Nephron progenitor cell (in vitro differentiated cells): Measurements from ENCODE around the gene SPRR2E.
"Not testable (repeated sequence)": the region's sequence is repeated elsewhere in the genome, so short reads cannot be mapped to it uniquely, and the experiment has no call there.

Source experiments
- DNase-seq: peaks from one replicate; pipeline ENCODE4 v3.0.0; 2021
- H3K27ac Mint-ChIP-seq: 2 replicates; pipeline ENCODE4 v1.8.0; 2021; ENCODE audit warnings: mild to moderate bottlenecking, moderate library complexity, mixed read lengths
- H3K27me3 Mint-ChIP-seq: 2 replicates; pipeline ENCODE4 v1.8.0; 2021; ENCODE audit warnings: mild to moderate bottlenecking, low read depth, mixed read lengths; ENCODE audit not compliant: poor library complexity
- H3K36me3 Mint-ChIP-seq: 2 replicates; pipeline ENCODE4 v1.8.0; 2021; ENCODE audit warnings: low read depth, mixed read lengths
- H3K4me1 Mint-ChIP-seq: 2 replicates; pipeline ENCODE4 v1.8.0; 2021; ENCODE audit warnings: mixed read lengths
- H3K4me3 Mint-ChIP-seq: 2 replicates; pipeline ENCODE4 v1.8.0; 2021; ENCODE audit warnings: mild to moderate bottlenecking, moderate library complexity, mixed read lengths
- H3K9me3 Mint-ChIP-seq: 2 replicates; pipeline ENCODE4 v1.8.0; 2021; ENCODE audit warnings: mild to moderate bottlenecking, moderate library complexity, mixed read lengths
- CTCF ChIP-seq: fragments of 200-600 bp; sonication (generic); IDR thresholded peaks from 2 replicates; pipeline ENCODE4 v1.5.0; 2021; ENCODE audit warnings: antibody characterized with exemption

Gene SPRR2E

GRCh38 chr1:153113416-153113815, 19.1 kb upstream of the SPRR2E start, which contains the start of gene SPRR2F:
TSS of gene SPRR2F (minus strand) at chr1:153113516. CDS start at chr1:153112733, 783 bp downstream.
- H3K4me1 Mint-ChIP-seq, result no peaks in the 10 kb centered on the region
- H3K27me3 Mint-ChIP-seq, result peaks cover 6% of the 10 kb centered on the region
- no peak for TF ChIP-seq CTCF
- no peak within 1 kb of the TSS for H3K4me3 Mint-ChIP-seq
- DNase-seq, result no peak
- H3K27ac Mint-ChIP-seq, result no peak within 1 kb of the TSS
- H3K36me3 Mint-ChIP-seq, result no peaks in the 10 kb centered on the region
- peaks cover 8% of the 10 kb centered on the region for H3K9me3 Mint-ChIP-seq

GRCh38 chr1:153112454-153112853, 18.1 kb upstream of the SPRR2E start:
- peaks cover 17% of the 10 kb centered on the region for H3K9me3 Mint-ChIP-seq
- not testable (repeated sequence) for H3K36me3 Mint-ChIP-seq, H3K4me1 Mint-ChIP-seq, H3K4me3 Mint-ChIP-seq, H3K27me3 Mint-ChIP-seq, DNase-seq, H3K27ac Mint-ChIP-seq

GRCh38 chr1:153100245-153100644, 5.9 kb upstream of the SPRR2E start:
- Mint-ChIP-seq H3K4me1 (no peaks in the 10 kb centered on the region), H3K4me3 (no peak overlapping the region), H3K9me3 (peaks cover 12% of the 10 kb centered on the region), H3K27ac (no peak overlapping the region), H3K36me3 (no peaks in the 10 kb centered on the region), H3K27me3 (no peaks in the 10 kb centered on the region)
- no peak for DNase-seq
- TF ChIP-seq CTCF, result no peak

- no peak overlapping the region for H3K4me3 Mint-ChIP-seq
- H3K9me3 Mint-ChIP-seq, result peaks cover 10% of the 10 kb centered on the region
- H3K27ac Mint-ChIP-seq, result no peak overlapping the region
- H3K36me3 Mint-ChIP-seq, result no peaks in the 10 kb centered on the region
- no peak for TF ChIP-seq CTCF
- no peak for DNase-seq
- H3K27me3 Mint-ChIP-seq, result no peaks in the 10 kb centered on the region
- H3K4me1 Mint-ChIP-seq, result no peaks in the 10 kb centered on the region
Measured at GRCh38 chr1:153099461-153100045, 5.2 kb upstream of the SPRR2E start.

- TF ChIP-seq CTCF, result no peak
- no peaks in the 10 kb centered on the region for H3K4me1 Mint-ChIP-seq
- DNase-seq, result no peak
- no peaks in the 10 kb centered on the region for H3K27me3 Mint-ChIP-seq
- H3K27ac Mint-ChIP-seq, result no peak overlapping the region
- no peak overlapping the region for H3K4me3 Mint-ChIP-seq
- no peaks in the 10 kb centered on the region for H3K9me3 Mint-ChIP-seq
- no peaks in the 10 kb centered on the region for H3K36me3 Mint-ChIP-seq
Measured at GRCh38 chr1:153095764-153096163, 1.4 kb upstream of the SPRR2E start.

- Mint-ChIP-seq H3K27ac (no peak overlapping the region), H3K9me3 (peaks cover 24% of the 10 kb centered on the region), H3K36me3 (no peaks in the 10 kb centered on the region), H3K27me3 (peaks cover 4% of the 10 kb centered on the region), H3K4me3 (no peak overlapping the region), H3K4me1 (no peaks in the 10 kb centered on the region)
- DNase-seq, result no peak
- TF ChIP-seq CTCF, result no peak
Measured at GRCh38 chr1:153087652-153088051, 6.7 kb downstream of the SPRR2E start.
